ENCODE results near the gene TTLL5. TPM values are rescaled to one million over a fixed set of nuclear protein-coding genes. Genes with fewer than 3 reads are reported as not detected.

The TTLL5 gene
- total RNA-seq, 2 experiments from 2014 or later, result 26.9 to 30.5 TPM

DNA sequence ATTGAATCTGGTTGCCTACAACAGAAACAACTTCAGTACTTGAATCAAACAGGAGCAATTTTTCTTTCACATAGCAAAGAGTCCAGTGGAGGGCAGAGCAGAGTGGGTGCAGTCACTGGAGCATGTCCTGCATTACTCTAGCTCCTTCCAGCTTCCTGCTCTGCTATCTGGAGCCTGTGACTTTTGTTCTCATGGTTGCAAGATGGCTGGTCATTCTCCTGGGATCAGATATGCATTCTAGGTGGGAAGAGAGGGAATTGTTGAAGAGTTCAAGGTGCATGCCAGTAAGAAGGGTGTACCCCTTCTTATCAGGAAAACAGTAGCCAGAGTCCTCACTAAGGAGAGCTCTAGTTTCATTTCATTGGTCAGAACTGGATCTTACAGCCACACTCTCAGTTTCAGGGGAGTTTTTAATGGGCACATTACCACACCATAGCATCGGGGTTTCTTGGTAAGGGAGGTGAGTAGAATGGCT is 332.6 kb downstream of the TTLL5 start:
- H3K36me3 Mint-ChIP-seq, result peaks cover 10% of the 10 kb centered on the region
- DNase-seq, result no peak
- H3K27me3 Mint-ChIP-seq, result no peaks in the 10 kb centered on the region
- H3K4me1 Mint-ChIP-seq, result peaks cover 8% of the 10 kb centered on the region
- no peaks in the 10 kb centered on the region for H3K9me3 Mint-ChIP-seq
- H3K4me3 Mint-ChIP-seq, result no peak overlapping the region
- no peak overlapping the region for H3K27ac Mint-ChIP-seq

DNA sequence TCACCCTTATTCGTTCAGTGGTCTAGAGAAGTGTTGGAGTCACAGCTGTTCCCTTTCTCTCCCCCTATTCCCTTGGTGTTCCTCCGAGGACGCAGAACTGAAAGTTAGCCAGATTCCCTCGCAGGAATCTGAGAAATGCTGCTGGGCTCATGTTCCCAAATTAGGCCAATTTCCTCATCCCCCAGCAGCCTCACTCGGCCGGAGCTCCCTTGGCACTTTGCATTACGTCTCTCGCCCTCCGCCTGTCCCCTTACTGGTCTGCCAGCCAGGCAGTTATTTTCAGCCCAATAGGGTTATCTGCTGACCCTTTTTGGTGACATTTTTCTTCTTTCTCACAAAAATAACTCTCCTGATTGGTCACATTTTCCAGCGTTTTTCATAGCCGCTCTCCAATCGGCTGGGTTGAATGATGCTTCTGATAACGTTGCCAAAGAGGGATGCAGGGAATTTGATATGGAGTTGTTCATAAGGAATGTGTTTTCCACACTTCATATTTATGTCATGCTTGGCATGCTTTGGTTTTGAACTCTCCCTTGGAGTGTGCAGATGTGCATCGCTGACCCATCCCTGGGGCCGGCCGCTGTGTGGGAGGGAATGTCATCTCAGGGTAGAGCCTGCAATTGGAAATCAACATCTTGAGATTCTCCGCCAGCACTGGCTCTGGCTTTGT is 334.5 kb downstream of the TTLL5 start:
- Mint-ChIP-seq H3K4me3 (no peak overlapping the region), H3K9me3 (no peaks in the 10 kb centered on the region), H3K4me1 (peaks cover 8% of the 10 kb centered on the region), H3K27ac (no peak overlapping the region), H3K36me3 (peaks cover 10% of the 10 kb centered on the region), H3K27me3 (no peaks in the 10 kb centered on the region)
- no peak for DNase-seq

DNA sequence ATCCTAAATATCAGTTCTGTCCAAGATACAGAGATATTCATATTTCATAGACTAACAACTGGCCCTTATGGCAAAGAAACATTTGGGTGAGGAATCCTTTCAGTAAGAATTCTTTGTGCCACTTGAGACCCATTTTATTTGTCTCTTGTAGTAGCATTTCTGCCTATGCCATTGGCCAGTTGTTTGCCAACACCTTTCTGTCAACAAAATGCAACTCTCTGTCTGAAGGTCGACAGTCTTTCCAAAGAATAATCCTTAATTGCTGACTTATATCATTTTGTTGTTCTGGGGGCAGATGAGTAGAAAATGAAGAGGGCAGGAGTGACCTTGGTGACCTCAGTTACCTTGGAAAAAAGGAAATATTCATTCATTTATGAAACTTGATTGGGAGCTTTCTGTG is 335.4 kb downstream of the TTLL5 start:
- peaks cover 8% of the 10 kb centered on the region for H3K4me1 Mint-ChIP-seq

DNA sequence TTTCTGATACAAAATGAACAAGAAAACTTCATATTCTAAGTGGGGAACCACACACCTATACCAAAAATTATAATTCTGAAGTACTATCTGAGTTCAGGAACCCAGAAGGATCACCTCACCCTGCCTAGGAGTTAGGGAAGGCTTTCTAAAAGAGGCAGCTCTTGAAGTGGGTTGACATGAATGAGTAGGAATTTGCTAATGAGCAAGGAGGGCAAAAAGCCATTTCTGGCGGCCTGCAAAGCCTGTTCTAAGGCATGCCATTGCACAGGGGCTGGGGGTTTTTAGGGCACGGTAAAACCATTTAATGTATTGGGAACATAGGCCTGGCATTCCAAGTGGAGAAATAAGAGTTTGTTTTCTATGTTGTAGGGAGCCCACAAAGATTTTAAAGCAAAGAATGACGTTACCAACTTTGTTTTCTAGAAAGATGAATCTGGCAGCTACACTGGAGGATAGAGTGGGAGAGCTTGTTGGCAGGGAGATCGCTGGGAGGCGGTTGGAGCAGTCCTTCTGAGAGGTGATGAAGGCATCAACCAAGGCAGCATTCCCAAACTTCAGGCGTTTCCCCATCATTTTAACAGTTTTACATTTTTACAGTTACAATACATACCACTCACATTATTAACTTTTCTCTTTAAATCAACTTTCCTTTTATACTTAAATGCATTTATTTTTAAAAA is 338.6 kb downstream of the TTLL5 start:
- no peaks in the 10 kb centered on the region for H3K4me1 Mint-ChIP-seq
- no peak for DNase-seq
- no peaks in the 10 kb centered on the region for H3K27me3 Mint-ChIP-seq
- no peak overlapping the region for H3K4me3 Mint-ChIP-seq
- H3K36me3 Mint-ChIP-seq, result peaks cover 32% of the 10 kb centered on the region
- no peak overlapping the region for H3K27ac Mint-ChIP-seq
- peaks cover 4% of the 10 kb centered on the region for H3K9me3 Mint-ChIP-seq

More for the DNA sequence above, 335.4 kb downstream of the TTLL5 start:
- DNase-seq, result no peak
- Mint-ChIP-seq H3K36me3 (peaks cover 16% of the 10 kb centered on the region), H3K9me3 (no peaks in the 10 kb centered on the region), H3K27ac (no peak overlapping the region), H3K27me3 (no peaks in the 10 kb centered on the region), H3K4me3 (no peak overlapping the region)

DNA sequence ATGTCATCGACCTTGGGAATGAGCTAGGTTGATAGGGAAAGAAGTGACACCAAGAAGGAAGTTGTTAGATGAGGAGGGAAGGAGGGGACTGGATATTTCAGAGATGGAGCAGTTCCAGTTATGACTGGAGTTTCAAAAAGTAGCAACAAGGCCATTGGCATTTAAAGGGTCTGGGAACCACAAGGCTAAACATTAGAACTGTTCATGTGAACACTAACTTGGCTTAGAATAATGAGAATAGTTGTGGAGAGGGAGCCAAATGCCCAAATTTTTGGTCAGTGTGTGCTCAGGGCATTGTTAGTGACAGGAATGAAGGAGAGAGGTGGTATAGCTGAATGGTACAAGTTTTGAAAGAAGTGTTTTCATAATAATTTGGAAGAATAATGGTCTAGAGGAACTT is 341.3 kb downstream of the TTLL5 start:
- peaks cover 45% of the 10 kb centered on the region for H3K36me3 Mint-ChIP-seq

More for the DNA sequence above, 341.3 kb downstream of the TTLL5 start:
- H3K4me1 Mint-ChIP-seq, result no peaks in the 10 kb centered on the region
- peaks cover 6% of the 10 kb centered on the region for H3K9me3 Mint-ChIP-seq
- DNase-seq, result no peak
- no peaks in the 10 kb centered on the region for H3K27me3 Mint-ChIP-seq
- no peak overlapping the region for H3K4me3 Mint-ChIP-seq
- no peak overlapping the region for H3K27ac Mint-ChIP-seq

Other genes starting within 250 kb of the TTLL5 start
- 1 to 10 TPM; 2.1 TPM for gene JDP2, start 233.2 kb upstream of the TTLL5 start, total RNA-seq
- gene BATF, start 138.8 kb upstream of the TTLL5 start, total RNA-seq, result 10 to 100 TPM; 46.2 to 47.9 TPM
- gene FLVCR2, start 82.6 kb upstream of the TTLL5 start, total RNA-seq, result under 1 TPM; 0.64 to 0.78 TPM
- gene ERG28, start 370 bp upstream of the TTLL5 start, total RNA-seq, result 10 to 100 TPM; 13.9 to 15.0 TPM

All from activated naive CD8-positive, alpha-beta T cell treated with anti-CD3 and anti-CD28 coated beads for 36 hours (primary cell).